Fibroblast of pulmonary artery (primary cell): ENCODE results near the gene FOSL2.

Experiments
- DNase-seq: peaks from one replicate; pipeline ENCODE4 v3.0.0-alpha.2; 2010; ENCODE audit warnings: low read depth
- H3K4me3 ChIP-seq: replicated peaks from 2 replicates; pipeline ENCODE4 v1.5.1; 2011; ENCODE audit warnings: low read depth, mild to moderate bottlenecking, control low read depth, low read length, moderate library complexity
- TF ChIP-seq, protein P1 (sequence below): IDR thresholded peaks from 2 replicates; pipeline ENCODE4 v1.5.1; 2011; ENCODE audit warnings: mild to moderate bottlenecking, control low read depth, low read length, inconsistent platforms; ENCODE audit errors: missing control alignments

The FOSL2 gene

GRCh38 chr2:28463211-28463816, 70.7 kb downstream of the FOSL2 start:
- no peak overlapping the region for H3K4me3 ChIP-seq
- TF ChIP-seq, protein P1, sequence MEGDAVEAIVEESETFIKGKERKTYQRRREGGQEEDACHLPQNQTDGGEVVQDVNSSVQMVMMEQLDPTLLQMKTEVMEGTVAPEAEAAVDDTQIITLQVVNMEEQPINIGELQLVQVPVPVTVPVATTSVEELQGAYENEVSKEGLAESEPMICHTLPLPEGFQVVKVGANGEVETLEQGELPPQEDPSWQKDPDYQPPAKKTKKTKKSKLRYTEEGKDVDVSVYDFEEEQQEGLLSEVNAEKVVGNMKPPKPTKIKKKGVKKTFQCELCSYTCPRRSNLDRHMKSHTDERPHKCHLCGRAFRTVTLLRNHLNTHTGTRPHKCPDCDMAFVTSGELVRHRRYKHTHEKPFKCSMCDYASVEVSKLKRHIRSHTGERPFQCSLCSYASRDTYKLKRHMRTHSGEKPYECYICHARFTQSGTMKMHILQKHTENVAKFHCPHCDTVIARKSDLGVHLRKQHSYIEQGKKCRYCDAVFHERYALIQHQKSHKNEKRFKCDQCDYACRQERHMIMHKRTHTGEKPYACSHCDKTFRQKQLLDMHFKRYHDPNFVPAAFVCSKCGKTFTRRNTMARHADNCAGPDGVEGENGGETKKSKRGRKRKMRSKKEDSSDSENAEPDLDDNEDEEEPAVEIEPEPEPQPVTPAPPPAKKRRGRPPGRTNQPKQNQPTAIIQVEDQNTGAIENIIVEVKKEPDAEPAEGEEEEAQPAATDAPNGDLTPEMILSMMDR, result no peak
- no peak for DNase-seq

- TF ChIP-seq, protein P1, result no peak
- peak; percentile 25 for DNase-seq
- H3K4me3 ChIP-seq, result no peak overlapping the region
Measured at GRCh38 chr2:28463893-28464292, 71.2 kb downstream of the FOSL2 start.

DNA sequence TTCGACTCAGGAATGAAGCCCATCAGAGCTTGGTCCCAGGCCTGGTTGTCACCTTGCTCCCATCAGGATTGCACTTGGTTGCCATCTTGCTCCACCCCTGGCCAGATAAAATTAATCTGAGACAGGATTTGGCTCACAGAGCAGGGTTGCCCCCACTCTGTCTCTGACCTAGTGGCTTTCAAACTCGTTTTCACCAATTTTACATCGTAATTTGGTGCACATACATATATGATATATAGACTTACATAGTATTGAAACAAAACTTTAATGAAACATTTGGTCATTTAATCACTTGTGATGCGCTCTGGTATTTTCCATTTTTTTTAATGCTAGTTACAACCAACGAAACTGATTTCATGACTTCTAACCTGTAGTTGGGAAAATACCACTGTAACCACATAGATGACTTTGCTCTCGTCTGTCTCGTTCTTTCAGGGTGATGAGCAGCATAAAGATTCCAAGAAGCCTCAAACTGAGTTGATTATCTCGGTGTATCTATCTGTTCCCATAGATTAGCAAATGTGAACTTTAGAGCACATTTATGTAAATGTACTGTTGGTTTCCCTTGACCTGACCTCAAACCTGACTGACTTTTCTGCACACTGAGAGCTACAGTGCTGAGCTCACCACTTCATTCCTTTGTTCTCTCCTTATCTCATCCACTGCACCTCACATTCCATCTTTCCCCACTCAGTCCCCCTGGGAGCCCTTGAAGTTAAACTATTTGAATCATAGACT, 72.7 kb downstream of the FOSL2 start:
- no peak for DNase-seq
- TF ChIP-seq, protein P1, result no peak
- no peak overlapping the region for H3K4me3 ChIP-seq
